ENCODE data around the gene TNFRSF8.

TNFRSF8 gene

DNA sequence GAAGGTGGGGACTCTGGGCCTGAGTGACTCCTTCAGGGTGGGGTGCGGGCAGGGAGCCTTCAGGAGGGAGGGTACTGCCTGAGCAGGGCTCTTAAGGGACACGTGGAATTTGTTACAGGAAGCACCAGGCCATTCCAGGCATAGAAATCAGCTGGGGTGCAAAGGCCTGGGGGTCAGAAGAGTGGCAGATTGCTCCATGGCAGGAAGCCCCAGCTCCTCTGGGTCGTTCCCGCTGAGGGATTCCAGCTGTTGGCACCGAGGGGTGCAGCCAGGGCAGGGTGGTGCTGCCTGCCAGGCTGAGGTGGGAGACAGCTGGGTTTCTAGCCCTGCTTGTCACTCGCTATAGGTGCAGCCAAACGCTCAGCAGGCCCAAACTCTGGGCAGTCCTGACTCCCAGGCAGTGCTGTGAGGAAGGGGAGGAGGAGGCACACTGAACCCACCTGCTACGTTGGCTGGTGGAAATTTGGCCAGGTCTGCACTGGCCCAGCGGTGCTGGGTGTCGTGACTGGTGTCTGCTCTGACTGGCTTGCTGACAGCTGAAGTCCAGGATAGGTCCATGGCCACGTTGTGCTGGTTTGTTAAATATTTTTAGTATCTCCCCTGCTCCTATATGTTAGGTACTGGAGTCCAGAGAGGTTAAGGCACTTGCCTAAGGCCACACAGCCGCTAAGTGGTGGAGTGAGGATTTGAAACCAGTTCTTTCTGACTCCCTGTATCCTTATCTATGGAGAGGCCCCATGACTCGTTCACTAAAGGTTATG lies 123.0 kb downstream of the TNFRSF8 start:
- DNase-seq (ENCODE audit: low read depth in 2 of 3, low spot score in 2 of 3), result no peak

DNA sequence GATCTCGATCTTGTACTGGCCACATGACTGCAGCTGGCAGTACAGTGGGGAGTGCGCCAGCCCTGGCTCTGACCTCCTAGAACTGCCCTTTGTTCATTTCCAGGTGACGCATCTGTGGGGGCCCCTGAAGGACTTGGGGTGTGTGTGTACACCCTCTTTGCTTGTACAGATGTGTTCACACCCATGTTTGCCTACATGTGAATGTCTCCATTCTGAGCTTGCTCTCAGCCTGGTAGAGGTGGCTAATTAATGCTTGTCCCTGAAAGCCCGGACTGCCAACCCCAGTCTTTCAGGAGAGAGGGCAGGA lies 123.5 kb downstream of the TNFRSF8 start:
- DNase-seq (ENCODE audit: low read depth in 2 of 3, low spot score in 2 of 3), result no peak

DNA sequence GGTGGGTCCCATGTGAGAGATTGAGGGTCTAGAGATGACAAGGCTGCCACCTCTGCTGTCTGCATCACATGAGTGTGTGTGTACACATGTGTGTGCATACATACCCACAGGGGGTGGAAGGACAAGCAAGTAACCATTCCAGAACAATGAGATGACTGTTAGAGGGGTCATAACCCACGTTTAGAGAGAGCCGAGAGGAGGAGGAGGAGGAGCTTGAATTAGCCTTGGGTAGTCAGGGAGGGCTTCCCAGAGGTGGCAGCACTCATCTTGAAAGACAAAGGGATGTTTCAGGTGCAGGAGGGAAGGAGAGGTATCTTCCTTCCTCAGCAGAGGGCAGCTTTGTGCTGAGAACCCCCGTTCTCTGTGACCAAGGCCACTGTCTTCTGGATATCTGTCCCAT lies 125.0 kb downstream of the TNFRSF8 start:
- DNase-seq (ENCODE audit: low read depth in 2 of 3, low spot score in 2 of 3), result no peak

DNA sequence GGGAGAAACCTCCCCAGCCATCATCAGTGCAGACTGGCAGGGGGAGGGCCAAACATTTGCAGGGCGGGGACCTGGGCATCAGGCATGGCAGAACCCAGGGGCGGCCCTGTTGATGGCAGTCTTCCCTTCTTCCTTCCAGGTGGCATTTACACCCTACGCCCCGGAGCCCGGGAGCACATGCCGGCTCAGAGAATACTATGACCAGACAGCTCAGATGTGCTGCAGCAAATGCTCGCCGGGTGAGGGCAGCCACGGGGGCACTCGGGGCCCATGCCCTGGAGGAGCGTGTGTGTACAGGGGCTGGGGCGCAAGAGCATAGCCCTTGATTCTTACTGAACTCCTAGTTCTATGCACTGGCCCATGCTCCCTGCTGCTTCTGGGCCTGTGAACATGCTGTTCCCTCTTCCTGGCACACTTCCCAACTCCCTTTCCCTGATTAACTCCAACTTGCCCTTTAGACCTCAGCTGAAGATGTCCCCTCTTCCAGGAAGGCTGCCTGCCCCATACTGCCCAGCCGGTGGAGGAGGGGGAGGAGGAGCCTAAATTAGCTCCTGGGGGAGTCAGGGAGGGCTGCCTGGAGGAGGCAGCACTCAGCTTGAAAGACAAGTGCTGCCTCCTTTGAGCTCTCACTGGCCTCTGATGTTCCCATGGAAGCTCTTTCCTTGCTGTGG lies 125.7 kb downstream of the TNFRSF8 start:
- DNase-seq (ENCODE audit: low read depth in 2 of 3, low spot score in 2 of 3), result no peak

GRCh38 chr1:12189328-12189682 lies 126.2 kb downstream of the TNFRSF8 start:
- DNase-seq (ENCODE audit: low read depth in 2 of 3, low spot score in 2 of 3), result no peak

DNA sequence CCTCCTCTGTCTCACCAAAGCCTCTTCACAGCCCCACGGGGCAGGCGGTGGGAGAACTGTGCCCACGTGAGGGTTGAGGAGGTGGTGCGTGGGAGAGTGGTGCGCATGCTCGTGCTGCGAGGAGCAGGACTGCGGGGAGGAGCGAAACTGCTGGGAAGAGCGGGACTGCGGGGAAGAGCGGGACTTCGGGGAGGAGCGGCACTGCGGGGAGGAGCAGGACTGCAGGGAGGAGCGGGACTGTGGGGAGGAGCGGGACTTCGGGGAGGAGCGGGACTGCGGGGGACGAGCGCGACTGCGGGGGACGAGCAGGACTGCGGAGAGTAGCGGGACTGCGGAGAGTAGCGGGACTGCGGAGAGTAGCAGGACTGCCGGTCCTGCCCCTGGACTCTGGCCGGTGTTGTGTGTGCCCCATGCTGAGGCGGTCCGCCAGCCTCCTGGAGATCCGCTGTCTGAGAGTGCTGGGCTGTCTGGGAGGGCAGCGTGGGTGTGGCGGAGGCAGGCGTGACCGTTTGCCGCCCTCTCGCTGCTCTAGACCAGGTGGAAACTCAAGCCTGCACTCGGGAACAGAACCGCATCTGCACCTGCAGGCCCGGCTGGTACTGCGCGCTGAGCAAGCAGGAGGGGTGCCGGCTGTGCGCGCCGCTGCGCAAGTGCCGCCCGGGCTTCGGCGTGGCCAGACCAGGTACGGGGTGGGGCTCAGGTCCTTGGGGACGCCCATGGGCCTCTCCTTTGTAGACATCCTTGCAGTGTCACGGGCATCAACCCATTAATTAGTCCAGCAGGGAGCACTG lies 128.3 kb downstream of the TNFRSF8 start:
- DNase-seq (ENCODE audit: low read depth in 2 of 3, low spot score in 2 of 3), result no peak
